GM10248 (cell line): ENCODE results near the gene CST6.

Source experiments
- CTCF ChIA-PET: fragments of 300-600 bp; sonication (Branson Sonifier 250); formaldehyde crosslinking; extraction: SDS; loops from one replicate; lab custom pipeline; 2021; ENCODE audit warnings: antibody characterized with exemption; lab: Yijun Ruan, JAX
- POLR2A ChIA-PET: fragments of 350-650 bp; sonication (Branson Sonifier 250); formaldehyde crosslinking; extraction: SDS; loops from one replicate; lab custom pipeline; 2020; ENCODE audit warnings: antibody characterized with exemption; lab: Yijun Ruan, JAX
- DNase-seq: peaks from one replicate; pipeline ENCODE4 v3.0.0; 2012; ENCODE audit errors: extremely low spot score
- TF ChIP-seq, protein P1 (sequence below): IDR thresholded peaks from 2 replicates; pipeline ENCODE4 v1.5.1; 2012; ENCODE audit warnings: mild to moderate bottlenecking, low read depth; ENCODE audit errors: extremely low read depth, missing control alignments, control extremely low read depth

The CST6 gene

DNA sequence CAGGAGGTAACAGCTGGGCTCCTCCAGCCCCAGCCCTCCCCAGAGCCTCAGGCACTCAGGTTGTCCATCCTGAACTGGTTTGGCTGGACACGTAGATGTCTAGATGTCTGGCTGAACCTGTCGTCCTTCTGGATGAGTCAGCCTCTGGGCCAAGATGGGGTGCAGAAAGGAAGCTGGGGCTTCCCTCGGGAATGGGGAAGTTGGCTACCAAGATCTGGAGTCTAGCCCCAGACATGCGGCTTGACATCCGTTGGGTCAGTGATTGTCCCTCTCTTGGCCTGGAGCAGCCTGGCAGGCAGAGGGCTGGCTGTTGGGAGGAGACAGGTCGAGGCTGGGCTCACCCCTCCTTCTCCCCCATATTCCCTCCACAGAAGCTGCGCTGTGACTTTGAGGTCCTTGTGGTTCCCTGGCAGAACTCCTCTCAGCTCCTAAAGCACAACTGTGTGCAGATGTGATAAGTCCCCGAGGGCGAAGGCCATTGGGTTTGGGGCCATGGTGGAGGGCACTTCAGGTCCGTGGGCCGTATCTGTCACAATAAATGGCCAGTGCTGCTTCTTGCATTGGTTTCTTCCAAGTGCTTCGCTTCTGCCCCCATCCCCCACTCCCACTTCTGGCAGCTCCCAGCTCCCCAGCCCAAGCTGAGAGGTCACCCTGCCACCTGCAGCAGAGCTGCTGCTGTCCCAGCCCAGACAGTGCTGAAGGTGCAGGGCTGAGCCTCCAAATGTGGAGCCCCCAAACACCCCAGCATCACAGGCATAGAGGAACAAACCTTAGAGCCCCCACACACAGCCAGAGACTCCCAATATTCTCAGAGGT lies 1.3 kb downstream of the CST6 start:
- POLR2A ChIA-PET: no interaction called here
- CTCF ChIA-PET: interaction anchor here (1.2 to 8.3 kb wide), 3 partner anchors 9 to 16 kb away, joined by 3 to 67 read pairs (median 3); partner anchors contain the start of genes BANF1 and EIF1AD
- TF ChIP-seq, protein P1, sequence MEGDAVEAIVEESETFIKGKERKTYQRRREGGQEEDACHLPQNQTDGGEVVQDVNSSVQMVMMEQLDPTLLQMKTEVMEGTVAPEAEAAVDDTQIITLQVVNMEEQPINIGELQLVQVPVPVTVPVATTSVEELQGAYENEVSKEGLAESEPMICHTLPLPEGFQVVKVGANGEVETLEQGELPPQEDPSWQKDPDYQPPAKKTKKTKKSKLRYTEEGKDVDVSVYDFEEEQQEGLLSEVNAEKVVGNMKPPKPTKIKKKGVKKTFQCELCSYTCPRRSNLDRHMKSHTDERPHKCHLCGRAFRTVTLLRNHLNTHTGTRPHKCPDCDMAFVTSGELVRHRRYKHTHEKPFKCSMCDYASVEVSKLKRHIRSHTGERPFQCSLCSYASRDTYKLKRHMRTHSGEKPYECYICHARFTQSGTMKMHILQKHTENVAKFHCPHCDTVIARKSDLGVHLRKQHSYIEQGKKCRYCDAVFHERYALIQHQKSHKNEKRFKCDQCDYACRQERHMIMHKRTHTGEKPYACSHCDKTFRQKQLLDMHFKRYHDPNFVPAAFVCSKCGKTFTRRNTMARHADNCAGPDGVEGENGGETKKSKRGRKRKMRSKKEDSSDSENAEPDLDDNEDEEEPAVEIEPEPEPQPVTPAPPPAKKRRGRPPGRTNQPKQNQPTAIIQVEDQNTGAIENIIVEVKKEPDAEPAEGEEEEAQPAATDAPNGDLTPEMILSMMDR: no peak
- DNase-seq: no peak

DNA sequence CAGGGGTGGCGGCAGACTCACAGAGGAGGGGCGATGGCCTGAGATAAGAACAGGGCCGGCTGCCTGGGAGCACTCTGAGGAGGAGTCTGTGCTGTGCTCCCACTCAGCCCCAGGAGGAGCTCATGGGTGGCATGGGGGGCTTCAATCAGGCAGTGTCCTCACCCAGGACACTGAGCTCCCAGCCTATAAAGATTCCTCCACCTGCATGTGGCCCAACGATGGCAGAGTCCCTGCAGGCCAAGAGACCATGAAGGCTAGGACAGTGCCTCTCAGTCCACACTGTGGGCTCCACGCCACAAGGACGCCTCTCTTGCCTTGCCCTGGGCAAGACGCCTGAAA lies 1.9 kb downstream of the CST6 start:
- no peak for DNase-seq
- POLR2A ChIA-PET: no interaction called here
- TF ChIP-seq, protein P1: no peak
- CTCF ChIA-PET: interaction anchor here (1.2 to 8.3 kb wide), 3 partner anchors 9 to 16 kb away, joined by 3 to 67 read pairs (median 3); partner anchors contain the start of genes BANF1 and EIF1AD

DNA sequence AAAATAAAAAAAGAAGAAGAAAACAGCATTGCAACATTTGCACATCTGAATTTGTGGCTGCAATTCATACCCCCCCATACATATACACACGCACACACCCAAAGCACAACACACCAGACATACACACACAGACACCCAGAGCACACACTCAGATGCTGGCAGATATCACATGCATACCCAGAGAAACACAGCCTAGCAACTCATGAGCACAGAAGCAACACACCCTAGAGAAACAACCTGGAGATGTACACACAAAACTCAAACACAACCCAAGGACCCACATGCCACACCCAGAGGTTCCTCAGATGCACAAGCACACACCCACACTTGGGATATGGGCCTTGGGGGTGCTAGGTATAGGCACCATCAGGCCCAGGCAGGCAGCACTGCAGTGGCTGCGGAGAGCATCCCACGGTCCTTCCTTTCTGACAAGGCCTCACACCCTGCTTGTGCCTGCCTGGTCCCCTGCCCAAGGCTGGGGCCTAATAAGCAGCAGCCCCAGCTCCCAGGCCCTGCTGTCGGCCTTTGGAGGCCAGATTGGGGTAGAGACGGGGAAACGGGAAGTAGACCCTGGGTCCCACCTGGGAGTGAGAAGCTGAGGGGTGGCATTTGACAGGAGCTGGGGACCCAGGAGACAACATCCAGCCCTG lies 3.1 kb downstream of the CST6 start:
- DNase-seq: no peak
- ChIA-PET POLR2A (interaction anchor here (1.1 kb wide), 1 partner anchor 10 kb away, joined by 3 read pairs; no protein-coding TSS in a partner anchor), CTCF (interaction anchor here (1.3 kb wide), 1 partner anchor 13 kb away, joined by 4 read pairs; no protein-coding TSS in a partner anchor)
- TF ChIP-seq, protein P1: no peak

DNA sequence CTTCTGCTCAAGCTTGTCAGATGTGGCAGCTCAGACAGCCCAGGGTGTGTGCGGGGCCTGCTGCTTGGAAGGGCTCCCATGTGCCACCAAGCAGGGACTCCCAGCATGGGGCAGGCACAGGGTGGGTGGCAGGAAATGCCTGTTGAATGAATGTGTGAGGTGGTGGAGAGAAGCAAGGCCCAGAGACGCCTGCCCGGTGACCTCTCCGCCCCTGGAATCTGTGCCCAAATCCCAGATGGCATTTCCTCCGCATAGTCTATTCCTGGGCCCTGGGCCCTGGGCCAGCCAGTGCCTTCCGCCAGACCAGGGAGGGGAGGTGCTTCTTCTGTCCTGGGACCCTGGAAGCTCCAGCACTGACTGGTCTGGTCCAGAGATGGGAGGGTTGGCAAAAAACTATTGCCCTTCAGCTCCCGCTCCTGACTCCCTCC lies 3.7 kb downstream of the CST6 start:
- ChIA-PET CTCF (interaction anchor here (1.3 kb wide), 2 partner anchors 13 to 29 kb away, joined by 4 read pairs; no protein-coding TSS in a partner anchor), POLR2A (interaction anchor here (1.1 kb wide), 1 partner anchor 10 kb away, joined by 3 read pairs; no protein-coding TSS in a partner anchor)
- DNase-seq: no peak
- TF ChIP-seq, protein P1: no peak

DNA sequence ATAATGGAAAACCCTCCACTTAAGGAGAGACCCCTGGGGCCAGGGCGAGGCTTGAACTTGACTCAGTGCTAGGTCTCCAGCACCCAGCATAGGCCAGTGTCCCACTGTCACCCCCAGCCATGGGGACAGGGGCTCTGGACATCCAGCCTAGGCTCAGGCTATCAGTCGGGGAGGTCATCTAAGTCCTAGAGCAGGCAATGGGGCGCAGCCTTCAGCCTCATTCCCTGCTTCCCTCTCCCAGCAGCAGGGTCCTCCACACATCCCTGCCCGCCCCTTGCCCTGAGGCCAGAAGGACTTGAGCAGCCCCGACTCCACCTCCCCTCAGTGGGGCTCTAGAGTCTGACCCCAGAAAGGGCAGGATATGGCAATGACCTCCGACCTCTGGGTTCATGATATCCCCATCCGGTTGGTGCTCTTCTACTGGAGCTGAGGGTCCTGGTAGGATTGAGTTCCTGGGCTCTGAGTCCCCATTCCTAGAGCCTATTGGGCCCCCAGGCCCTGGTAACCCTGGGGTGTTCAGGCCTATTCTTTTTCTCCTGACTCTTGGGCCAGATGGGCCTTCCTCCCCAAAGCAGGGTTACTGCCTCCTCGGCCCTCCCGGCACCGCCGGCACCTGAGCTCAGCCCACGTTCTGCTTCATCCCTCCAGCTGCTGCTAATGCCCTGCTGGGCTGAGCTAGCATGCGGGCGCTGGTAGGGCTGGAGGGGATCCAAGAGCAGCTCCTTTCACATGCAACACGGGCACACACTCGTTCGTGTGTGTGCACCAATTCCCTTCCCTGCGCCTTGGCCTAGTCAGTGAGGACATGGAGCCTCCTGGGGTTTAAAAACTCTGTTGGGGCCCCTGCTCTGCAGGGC lies 4.4 kb downstream of the CST6 start:
- ChIA-PET POLR2A (interaction anchor here (1.1 kb wide), 1 partner anchor 11 kb away, joined by 3 read pairs; no protein-coding TSS in a partner anchor), CTCF (interaction anchor here (0.8 to 1.3 kb wide), 3 partner anchors 12 to 132 kb away, joined by 4 read pairs; no protein-coding TSS in a partner anchor)
- no peak for DNase-seq
- TF ChIP-seq, protein P1: no peak
